ENCODE results near the gene PPP1R13B. TPM values are rescaled to one million over a fixed set of nuclear protein-coding genes. Genes with fewer than 3 reads are reported as not detected.

PPP1R13B gene
- polyA plus RNA-seq, 2 of the 4 experiments (the other 2 are of a cell fraction) = 2.2 to 2.7 TPM

DNA sequence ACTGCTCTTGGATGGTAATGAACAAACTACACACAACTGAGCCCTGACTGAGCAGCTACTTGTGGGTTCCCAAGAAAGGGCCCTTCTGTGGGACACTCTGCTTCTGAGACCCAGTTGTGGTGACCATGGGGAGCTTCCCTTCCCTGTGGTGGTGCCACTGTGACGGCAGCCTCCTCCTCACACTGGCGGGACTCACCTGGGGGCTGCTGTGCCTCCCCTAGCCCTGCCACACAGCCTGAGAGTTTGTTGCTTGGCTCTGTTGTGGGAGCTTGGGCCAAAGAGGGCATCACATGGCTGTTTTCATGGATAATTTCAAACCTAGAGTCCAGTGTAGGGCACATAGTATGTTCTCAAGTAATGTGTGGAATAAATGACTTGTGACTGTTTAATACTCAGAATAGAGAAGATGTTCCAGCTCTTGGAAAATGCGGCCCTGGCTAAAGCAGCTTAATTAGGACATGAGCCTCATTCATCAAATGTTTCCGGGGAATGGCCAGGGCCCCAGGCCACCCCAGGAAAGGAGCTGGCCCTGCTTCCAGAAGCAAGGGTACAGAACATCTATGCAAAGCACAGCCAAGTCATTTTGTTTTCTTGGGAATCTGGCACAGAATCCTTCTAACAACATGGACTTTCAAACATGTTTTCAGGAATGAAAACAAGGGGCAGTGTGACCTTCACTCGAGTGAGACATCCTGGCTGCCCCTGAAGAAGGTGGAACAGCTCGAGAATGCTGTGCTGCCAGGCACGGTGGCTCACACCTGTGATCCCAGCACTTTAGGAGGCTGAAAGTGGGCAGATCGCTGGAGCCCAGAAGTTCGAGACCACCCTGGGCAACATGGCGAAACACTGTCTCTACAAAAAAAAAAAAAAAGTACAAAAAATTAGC lies 110.6 kb downstream of the PPP1R13B start:
- Histone ChIP-seq H3K27ac (no peak overlapping the region), H3K9me3 (no peaks in the 10 kb centered on the region), H3K4me2 (no peak overlapping the region), H3K4me1 (no peaks in the 10 kb centered on the region), H3K4me3 (no peak overlapping the region)
- WGBS (ENCODE audit: missing lambda C conversion rate) = 83% methylated on average over 10 of the region's 10 CpGs
- no peak for ATAC-seq
- ChIA-PET CTCF (interaction anchor here (0.6 kb wide), 1 partner anchor 17 kb away, joined by 3 read pairs; no protein-coding TSS in a partner anchor), POLR2A (no interaction called here)
- no peak for TF ChIP-seq CBX2 (IDR thresholded peaks at IDR 0.05; ENCODE audit: borderline replicate concordance, low read depth)
- no peak for TF ChIP-seq JUN (IDR thresholded peaks at IDR 0.05)
- TF ChIP-seq, protein P1, sequence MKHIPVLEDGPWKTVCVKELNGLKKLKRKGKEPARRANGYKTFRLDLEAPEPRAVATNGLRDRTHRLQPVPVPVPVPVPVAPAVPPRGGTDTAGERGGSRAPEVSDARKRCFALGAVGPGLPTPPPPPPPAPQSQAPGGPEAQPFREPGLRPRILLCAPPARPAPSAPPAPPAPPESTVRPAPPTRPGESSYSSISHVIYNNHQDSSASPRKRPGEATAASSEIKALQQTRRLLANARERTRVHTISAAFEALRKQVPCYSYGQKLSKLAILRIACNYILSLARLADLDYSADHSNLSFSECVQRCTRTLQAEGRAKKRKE (CRISPR knock-in tag; IDR thresholded peaks at IDR 0.05; ENCODE audit: low read depth) = no peak
- TF ChIP-seq EP300 (IDR thresholded peaks at IDR 0.05) = no peak
- TF ChIP-seq EHMT2 (IDR thresholded peaks at IDR 0.05; ENCODE audit: low read depth) = no peak
- TF ChIP-seq, protein P2, sequence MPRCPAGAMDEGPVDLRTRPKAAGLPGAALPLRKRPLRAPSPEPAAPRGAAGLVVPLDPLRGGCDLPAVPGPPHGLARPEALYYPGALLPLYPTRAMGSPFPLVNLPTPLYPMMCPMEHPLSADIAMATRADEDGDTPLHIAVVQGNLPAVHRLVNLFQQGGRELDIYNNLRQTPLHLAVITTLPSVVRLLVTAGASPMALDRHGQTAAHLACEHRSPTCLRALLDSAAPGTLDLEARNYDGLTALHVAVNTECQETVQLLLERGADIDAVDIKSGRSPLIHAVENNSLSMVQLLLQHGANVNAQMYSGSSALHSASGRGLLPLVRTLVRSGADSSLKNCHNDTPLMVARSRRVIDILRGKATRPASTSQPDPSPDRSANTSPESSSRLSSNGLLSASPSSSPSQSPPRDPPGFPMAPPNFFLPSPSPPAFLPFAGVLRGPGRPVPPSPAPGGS (IDR thresholded peaks at IDR 0.05) = no peak
- TF ChIP-seq, protein P3, sequence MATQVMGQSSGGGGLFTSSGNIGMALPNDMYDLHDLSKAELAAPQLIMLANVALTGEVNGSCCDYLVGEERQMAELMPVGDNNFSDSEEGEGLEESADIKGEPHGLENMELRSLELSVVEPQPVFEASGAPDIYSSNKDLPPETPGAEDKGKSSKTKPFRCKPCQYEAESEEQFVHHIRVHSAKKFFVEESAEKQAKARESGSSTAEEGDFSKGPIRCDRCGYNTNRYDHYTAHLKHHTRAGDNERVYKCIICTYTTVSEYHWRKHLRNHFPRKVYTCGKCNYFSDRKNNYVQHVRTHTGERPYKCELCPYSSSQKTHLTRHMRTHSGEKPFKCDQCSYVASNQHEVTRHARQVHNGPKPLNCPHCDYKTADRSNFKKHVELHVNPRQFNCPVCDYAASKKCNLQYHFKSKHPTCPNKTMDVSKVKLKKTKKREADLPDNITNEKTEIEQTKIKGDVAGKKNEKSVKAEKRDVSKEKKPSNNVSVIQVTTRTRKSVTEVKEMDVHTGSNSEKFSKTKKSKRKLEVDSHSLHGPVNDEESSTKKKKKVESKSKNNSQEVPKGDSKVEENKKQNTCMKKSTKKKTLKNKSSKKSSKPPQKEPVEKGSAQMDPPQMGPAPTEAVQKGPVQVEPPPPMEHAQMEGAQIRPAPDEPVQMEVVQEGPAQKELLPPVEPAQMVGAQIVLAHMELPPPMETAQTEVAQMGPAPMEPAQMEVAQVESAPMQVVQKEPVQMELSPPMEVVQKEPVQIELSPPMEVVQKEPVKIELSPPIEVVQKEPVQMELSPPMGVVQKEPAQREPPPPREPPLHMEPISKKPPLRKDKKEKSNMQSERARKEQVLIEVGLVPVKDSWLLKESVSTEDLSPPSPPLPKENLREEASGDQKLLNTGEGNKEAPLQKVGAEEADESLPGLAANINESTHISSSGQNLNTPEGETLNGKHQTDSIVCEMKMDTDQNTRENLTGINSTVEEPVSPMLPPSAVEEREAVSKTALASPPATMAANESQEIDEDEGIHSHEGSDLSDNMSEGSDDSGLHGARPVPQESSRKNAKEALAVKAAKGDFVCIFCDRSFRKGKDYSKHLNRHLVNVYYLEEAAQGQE (IDR thresholded peaks at IDR 0.05) = no peak
- no peak for TF ChIP-seq RNF2 (IDR thresholded peaks at IDR 0.05; ENCODE audit: borderline replicate concordance, low read depth)
- TF ChIP-seq, protein P4, sequence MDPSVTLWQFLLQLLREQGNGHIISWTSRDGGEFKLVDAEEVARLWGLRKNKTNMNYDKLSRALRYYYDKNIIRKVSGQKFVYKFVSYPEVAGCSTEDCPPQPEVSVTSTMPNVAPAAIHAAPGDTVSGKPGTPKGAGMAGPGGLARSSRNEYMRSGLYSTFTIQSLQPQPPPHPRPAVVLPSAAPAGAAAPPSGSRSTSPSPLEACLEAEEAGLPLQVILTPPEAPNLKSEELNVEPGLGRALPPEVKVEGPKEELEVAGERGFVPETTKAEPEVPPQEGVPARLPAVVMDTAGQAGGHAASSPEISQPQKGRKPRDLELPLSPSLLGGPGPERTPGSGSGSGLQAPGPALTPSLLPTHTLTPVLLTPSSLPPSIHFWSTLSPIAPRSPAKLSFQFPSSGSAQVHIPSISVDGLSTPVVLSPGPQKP (IDR thresholded peaks at IDR 0.05; ENCODE audit: low read depth, low read length) = no peak
- TF ChIP-seq NFE2L2 (conservative IDR thresholded peaks at IDR 0.05; ENCODE audit: low read length) = no peak
- TF ChIP-seq FOSL2 (IDR thresholded peaks at IDR 0.05) = no peak
- TF ChIP-seq FOSL2 (CRISPR knock-in tag; IDR thresholded peaks at IDR 0.05) = no peak
- no peak for TF ChIP-seq TP53 (CRISPR knock-in tag; IDR thresholded peaks at IDR 0.05)
- TF ChIP-seq, protein P5, sequence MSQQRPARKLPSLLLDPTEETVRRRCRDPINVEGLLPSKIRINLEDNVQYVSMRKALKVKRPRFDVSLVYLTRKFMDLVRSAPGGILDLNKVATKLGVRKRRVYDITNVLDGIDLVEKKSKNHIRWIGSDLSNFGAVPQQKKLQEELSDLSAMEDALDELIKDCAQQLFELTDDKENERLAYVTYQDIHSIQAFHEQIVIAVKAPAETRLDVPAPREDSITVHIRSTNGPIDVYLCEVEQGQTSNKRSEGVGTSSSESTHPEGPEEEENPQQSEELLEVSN (IDR thresholded peaks at IDR 0.05; ENCODE audit: borderline replicate concordance, low read depth) = no peak
- TF ChIP-seq NPAS2 (CRISPR knock-in tag; IDR thresholded peaks at IDR 0.05; ENCODE audit: borderline replicate concordance) = no peak
- TF ChIP-seq, protein P6, sequence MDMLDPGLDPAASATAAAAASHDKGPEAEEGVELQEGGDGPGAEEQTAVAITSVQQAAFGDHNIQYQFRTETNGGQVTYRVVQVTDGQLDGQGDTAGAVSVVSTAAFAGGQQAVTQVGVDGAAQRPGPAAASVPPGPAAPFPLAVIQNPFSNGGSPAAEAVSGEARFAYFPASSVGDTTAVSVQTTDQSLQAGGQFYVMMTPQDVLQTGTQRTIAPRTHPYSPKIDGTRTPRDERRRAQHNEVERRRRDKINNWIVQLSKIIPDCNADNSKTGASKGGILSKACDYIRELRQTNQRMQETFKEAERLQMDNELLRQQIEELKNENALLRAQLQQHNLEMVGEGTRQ (IDR thresholded peaks at IDR 0.05) = no peak
- no peak for TF ChIP-seq POLR2AphosphoS2 (conservative IDR thresholded peaks at IDR 0.05; ENCODE audit: low read length)
- no peak for TF ChIP-seq HEYL (CRISPR knock-in tag; IDR thresholded peaks at IDR 0.05)
- FAIRE-seq = no peak
- DNase-seq (ENCODE audit: low read depth in 1 of 2, low spot score in 1 of 2) = no peak

Data from A549 (cell line).